Endothelial cell of umbilical vein (primary cell): ENCODE data around the gene ADAP1. TPM values are rescaled to one million over a fixed set of nuclear protein-coding genes. Genes with fewer than 3 reads are reported as not detected.

Source experiments
- BruUV-seq: library from RNA; stranded (reverse); fragments of 400-500 nt; replicated peaks from 2 replicates; lab custom pipeline; 2021; lab: Mats Ljungman, UMichigan
- CTCF ChIA-PET: fragments of 300-600, 350-600 bp; sonication (Branson Sonifier 250); formaldehyde crosslinking; loops from one replicate; lab custom pipeline; 2021; ENCODE audit warnings: antibody characterized with exemption, inconsistent platforms; lab: Charles Lee
- POLR2A ChIA-PET: fragments of 300-600, 350-600 bp; sonication (Branson Sonifier 250); formaldehyde crosslinking; loops from one replicate; lab custom pipeline; 2021; ENCODE audit warnings: antibody characterized with exemption, inconsistent platforms; lab: Charles Lee
- DNase-seq: peaks from one replicate; pipeline ENCODE4 v3.0.0-alpha.2; 2011; ENCODE audit warnings: low read depth, low spot score
- FAIRE-seq: peaks from 2 replicates; lab custom pipeline; 2011; peaks lifted over from hg19 to GRCh38; lab: Jason Lieb, UNC
- H2AFZ ChIP-seq: 2 replicates; pipeline ENCODE4 v1.6.0; 2012; ENCODE audit warnings: low read depth, low read length, control low read depth, inconsistent platforms
- H3K27ac ChIP-seq: 2 replicates; pipeline ENCODE4 v1.5.1; 2011; ENCODE audit warnings: low read depth, mild to moderate bottlenecking, control low read depth, low read length, moderate library complexity; ENCODE audit not compliant: insufficient read depth
- H3K27me3 ChIP-seq, 2 experiments: 2 replicates each; pipeline versions ENCODE4 v1.6.0 to v1.6.1; 2011; ENCODE audit warnings: low read length in 2 of 2, mixed read lengths in 1 of 2; ENCODE audit not compliant: control insufficient read depth in 2 of 2, insufficient read depth in 2 of 2
- H3K36me3 ChIP-seq, 2 experiments: 2 replicates in 1 of 2; 3 replicates in 1 of 2; pipeline ENCODE4 v1.5.1; 2011; ENCODE audit warnings: low read length in 2 of 2, mild to moderate bottlenecking in 1 of 2, moderate library complexity in 1 of 2; ENCODE audit not compliant: control insufficient read depth in 2 of 2, insufficient read depth in 2 of 2; ENCODE audit errors: extremely low read depth in 1 of 2
- H3K4me1 ChIP-seq: 3 replicates; pipeline ENCODE4 v1.5.1; 2011; ENCODE audit warnings: mild to moderate bottlenecking, low read length; ENCODE audit not compliant: control insufficient read depth, insufficient read depth; ENCODE audit errors: extremely low read depth
- H3K4me2 ChIP-seq: 2 replicates; pipeline ENCODE4 v1.6.1; 2011; ENCODE audit warnings: low read length, control low read depth, mixed read lengths; ENCODE audit not compliant: insufficient read depth
- H3K4me3 ChIP-seq, 3 experiments: fragments of 200-600 bp in 1 of 3; sonication (generic), shearing (Covaris generic) in 1 of 3; replicated peaks in 1 of 3; 2 replicates each; pipeline ENCODE4 v1.5.1; 2011 to 2016; ENCODE audit warnings: control low read depth in 3 of 3, low read length in 3 of 3, mild to moderate bottlenecking in 2 of 3, inconsistent platforms in 1 of 3, low read depth in 1 of 3, moderate library complexity in 1 of 3; ENCODE audit not compliant: insufficient read depth in 1 of 3
- H3K79me2 ChIP-seq: 2 replicates; pipeline ENCODE4 v1.6.0; 2012; ENCODE audit warnings: low read length, inconsistent platforms; ENCODE audit not compliant: control insufficient read depth, insufficient read depth
- H3K9ac ChIP-seq: replicated peaks from 2 replicates; pipeline ENCODE3; 2011; ENCODE audit warnings: low read length, control low read depth; ENCODE audit not compliant: insufficient read depth; ENCODE audit errors: extremely low read depth
- H3K9me1 ChIP-seq: replicated peaks from 3 replicates; pipeline ENCODE4 v1.6.0; 2011; ENCODE audit warnings: mild to moderate bottlenecking, low read length; ENCODE audit not compliant: control insufficient read depth, insufficient read depth; ENCODE audit errors: extremely low read depth
- H3K9me3 ChIP-seq: replicated peaks from 2 replicates; pipeline ENCODE4 v1.5.1; 2012; ENCODE audit warnings: low read length, inconsistent platforms; ENCODE audit not compliant: control insufficient read depth, insufficient read depth
- H4K20me1 ChIP-seq: replicated peaks from 2 replicates; pipeline ENCODE3; 2011; ENCODE audit warnings: mild to moderate bottlenecking, low read length; ENCODE audit not compliant: control insufficient read depth, insufficient read depth; ENCODE audit errors: extremely low read depth
- JUN ChIP-seq: IDR thresholded peaks from 2 replicates; pipeline ENCODE4 v1.6.1; 2011; ENCODE audit warnings: borderline replicate concordance, low read depth; ENCODE audit not compliant: insufficient read length, insufficient read depth
- MYC ChIP-seq: IDR thresholded peaks from one replicate; pipeline ENCODE4 v1.6.1; 2011; ENCODE audit warnings: mild to moderate bottlenecking, low read depth, low read length
- POLR2A ChIP-seq: IDR thresholded peaks from 2 replicates; pipeline ENCODE4 v1.6.1; 2012; ENCODE audit warnings: low read depth, mild to moderate bottlenecking, control low read depth, low read length
- dilution Hi-C: fragments of 300-500 bp; cut with MboI; formaldehyde crosslinking; loops from one replicate; pipeline ENCODE4 v1.15.0; 2019; ENCODE audit warnings: low sequenced_read_pairs; ENCODE audit not compliant: extremely low pct_ligation_motif_present
- intact Hi-C: fragments of 100-400 bp; cut with micrococcal nuclease; formaldehyde crosslinking; loops from one replicate; pipeline ENCODE4 v1.10.0; 2022
- polyA plus RNA-seq, 4 experiments: library from polyadenylated mRNA; depleted of rRNA in 3 of 4; stranded (reverse) in 3 of 4; unstranded in 1 of 4; fragments of >200 nt; gene quantifications; 2 replicates each; pipeline versions ENCODE4 v1.2.1 to v1.2.3, GENCODE V29; 2011 to 2012; ENCODE audit warnings: missing spikeins in 1 of 4
- total RNA-seq: library from RNA; stranded (reverse); gene quantifications from 2 replicates; pipeline ENCODE4 v1.2.3, GENCODE V29; 2021
- TF ChIP-seq, protein P1 (sequence below): IDR thresholded peaks from 2 replicates; pipeline ENCODE4 v1.6.1; 2011; ENCODE audit not compliant: insufficient read depth, insufficient read length

ADAP1 gene
- total and polyA plus RNA-seq, 2 donors (not counting 3 experiments of a cell fraction or from before 2014, with no cell fraction given), result 0.49 to 0.58 TPM

DNA sequence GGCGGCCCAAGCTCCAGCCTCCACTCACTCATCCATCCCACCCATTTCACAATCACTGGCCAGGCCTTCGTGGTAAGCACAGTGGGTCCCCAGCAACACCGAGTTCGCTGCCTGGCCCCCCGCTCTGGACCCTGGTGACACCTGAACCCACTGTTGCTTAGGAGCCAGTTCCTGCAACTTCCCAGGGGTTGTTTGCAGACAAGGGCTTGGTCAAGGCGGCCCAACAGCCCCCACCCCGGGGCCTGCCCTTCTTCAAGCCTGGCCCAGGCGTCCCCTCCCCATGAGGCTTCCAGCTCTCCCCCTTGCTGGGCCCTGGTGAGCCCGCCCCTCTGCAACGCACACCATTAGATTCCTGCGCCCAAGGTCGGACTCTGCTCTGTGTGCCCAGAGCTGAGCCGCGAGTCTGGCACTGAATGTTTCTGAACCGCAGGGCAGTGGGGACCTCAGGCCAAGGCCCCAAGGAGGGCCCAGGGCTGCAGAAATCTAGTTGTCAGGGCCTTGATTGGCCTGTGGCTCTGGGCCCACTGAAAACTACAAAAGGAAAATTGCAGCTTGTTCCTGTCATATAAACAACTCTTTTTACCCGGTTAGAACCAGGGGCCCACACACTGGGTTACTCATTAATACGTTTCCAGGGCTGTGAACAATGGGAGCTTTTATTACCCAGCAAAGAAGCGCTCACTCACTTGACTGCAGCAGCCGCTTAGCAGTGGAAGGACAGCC, 23.0 kb upstream of the ADAP1 start:
- Histone ChIP-seq H3K9ac (no peak overlapping the region), H3K79me2 (peaks cover 28% of the 10 kb centered on the region), H3K9me1 (no peaks in the 10 kb centered on the region), H3K4me3 (no peak overlapping the region), H2AFZ (no peak overlapping the region), H3K9me3 (no peaks in the 10 kb centered on the region), H3K27ac (no peak overlapping the region), H3K4me2 (no peak overlapping the region), H3K4me1 (peaks cover 9% of the 10 kb centered on the region), H4K20me1 (no peaks in the 10 kb centered on the region), H3K27me3 (no peaks in the 10 kb centered on the region), H3K36me3 (peaks cover 0 to 7% of the 10 kb centered on the region in 2 experiments)
- POLR2A ChIA-PET, result no interaction called here
- intact Hi-C loops, result no loop called here
- CTCF ChIA-PET, result interaction anchor here (1.0 to 1.8 kb wide), 2 partner anchors 15 kb away, joined by 3 to 12 read pairs; no protein-coding TSS in a partner anchor
- no peak for TF ChIP-seq JUN
- TF ChIP-seq MYC, result no peak
- TF ChIP-seq, protein P1, sequence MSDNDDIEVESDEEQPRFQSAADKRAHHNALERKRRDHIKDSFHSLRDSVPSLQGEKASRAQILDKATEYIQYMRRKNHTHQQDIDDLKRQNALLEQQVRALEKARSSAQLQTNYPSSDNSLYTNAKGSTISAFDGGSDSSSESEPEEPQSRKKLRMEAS, result no peak
- DNase-seq (no peak), FAIRE-seq (no peak)
- no TSS peak for BruUV-seq
- dilution Hi-C loops, result no loop called here

DNA sequence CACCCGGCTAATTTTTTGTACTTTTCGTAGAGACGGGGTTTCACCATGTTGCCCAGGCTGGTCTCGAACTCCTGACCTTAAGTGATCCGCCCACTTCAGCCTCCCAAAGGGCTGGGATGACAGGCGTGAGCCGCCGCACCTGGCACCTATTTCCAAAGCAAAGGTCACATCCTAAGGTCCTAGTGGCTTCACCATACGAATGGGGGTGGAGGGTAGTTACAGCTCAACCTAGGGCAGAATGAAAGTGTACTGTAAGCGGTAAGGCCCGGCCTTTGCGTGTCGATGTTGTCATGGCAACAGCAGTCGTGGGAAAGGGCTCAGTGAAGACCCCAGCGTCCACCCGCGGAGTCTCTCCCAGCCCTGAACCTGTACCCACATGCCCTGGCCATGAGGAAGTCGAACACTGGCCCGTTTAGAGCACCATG, 22.4 kb upstream of the ADAP1 start:
- no peak overlapping the region for H3K4me2 ChIP-seq
- no peaks in the 10 kb centered on the region for H3K9me3 ChIP-seq
- H3K27ac ChIP-seq, result no peak overlapping the region
- POLR2A ChIA-PET, result no interaction called here
- H3K36me3 ChIP-seq, result peaks cover 4 to 11% of the 10 kb centered on the region in 2 experiments
- H3K4me1 ChIP-seq, result peaks cover 9% of the 10 kb centered on the region
- H3K9ac ChIP-seq, result no peak overlapping the region
- dilution Hi-C loops (no loop called here), intact Hi-C loops (no loop called here)
- CTCF ChIA-PET, result interaction anchor here (1.0 to 2.5 kb wide), 2 partner anchors 16 to 200 kb away, joined by 3 to 8 read pairs; no protein-coding TSS in a partner anchor
- H4K20me1 ChIP-seq, result no peaks in the 10 kb centered on the region
- no peak overlapping the region for H2AFZ ChIP-seq
- DNase-seq (no peak), FAIRE-seq (no peak)
- no peaks in the 10 kb centered on the region for H3K27me3 ChIP-seq
- no peak overlapping the region for H3K4me3 ChIP-seq
- BruUV-seq, result no TSS peak
- H3K79me2 ChIP-seq, result peaks cover 34% of the 10 kb centered on the region
- TF ChIP-seq, protein P1, result no peak
- TF ChIP-seq POLR2A, result no peak
- no peaks in the 10 kb centered on the region for H3K9me1 ChIP-seq
